AG04450 (cell line): ENCODE measurements around the gene PCDH18. TPM values are rescaled to one million over a fixed set of nuclear protein-coding genes. Genes with fewer than 3 reads are reported as not detected.

Experiments used
- CTCF ChIA-PET: fragments of 300-600, 350-600 bp; formaldehyde crosslinking; extraction: SDS; loops from one replicate; lab custom pipeline; 2022; ENCODE audit warnings: antibody characterized with exemption, inconsistent platforms; lab: Charles Lee
- POLR2A ChIA-PET: fragments of 350-600 bp; formaldehyde crosslinking; extraction: SDS; loops from one replicate; lab custom pipeline; 2021; ENCODE audit warnings: antibody characterized with exemption, inconsistent platforms; lab: Yijun Ruan, JAX
- DNase-seq: peaks from one replicate; pipeline ENCODE4 v3.0.0-alpha.2; 2011; ENCODE audit warnings: low read depth, low spot score
- H3K27ac ChIP-seq: one replicate; pipeline ENCODE4 v1.5.1; 2012; ENCODE audit warnings: low read depth, low read length, control low read depth
- H3K27me3 ChIP-seq: one replicate; pipeline ENCODE4 v1.6.0; 2012; ENCODE audit warnings: low read length; ENCODE audit not compliant: control insufficient read depth, insufficient read depth
- H3K4me3 ChIP-seq: 2 replicates; pipeline ENCODE4 v1.5.1; 2011; ENCODE audit warnings: mild to moderate bottlenecking, low read depth, low read length, control low read depth
- H3K9me3 ChIP-seq: 2 replicates; pipeline ENCODE4 v1.5.1; 2012; ENCODE audit warnings: low read length; ENCODE audit not compliant: control insufficient read depth, insufficient read depth
- CTCF ChIP-seq: IDR thresholded peaks from 2 replicates; pipeline ENCODE4 v1.5.1; 2011; ENCODE audit warnings: low read depth, low read length, control low read depth, inconsistent platforms
- polyA plus RNA-seq: library from polyadenylated mRNA; depleted of rRNA; stranded (reverse); fragments of >200 nt; gene quantifications from 2 replicates; pipeline ENCODE4 v1.2.3, GENCODE V29; 2011

PCDH18 gene
- polyA plus RNA-seq, 1 experiment = 255 TPM

DNA sequence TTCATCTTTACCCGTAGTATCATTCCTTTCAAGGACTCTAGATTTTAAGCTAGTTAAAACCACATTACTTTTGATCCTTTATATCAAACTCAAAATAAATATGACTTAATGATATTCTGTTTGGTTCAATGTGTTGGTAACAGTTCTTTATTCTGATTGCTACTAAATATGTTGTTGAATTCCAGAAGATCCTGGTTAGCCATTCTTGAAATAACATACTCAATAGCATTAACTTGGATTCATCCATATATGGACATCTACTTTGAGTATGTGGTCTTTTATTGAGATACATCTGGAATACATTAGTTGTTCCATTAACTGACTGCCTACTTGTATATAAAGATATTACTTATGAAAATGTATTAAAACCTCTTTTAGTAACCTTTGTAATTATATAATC lies 27.5 kb upstream of the PCDH18 start:
- Histone ChIP-seq H3K27ac (no peak overlapping the region), H3K9me3 (0 out of 2 replicates have a peak, but pooled peaks cover 2% of the 10 kb centered on the region), H3K27me3 (no peaks in the 10 kb centered on the region), H3K4me3 (no peak overlapping the region)
- ChIA-PET CTCF (interaction anchor here (0.6 kb wide), 1 partner anchor 150 kb away, joined by 3 read pairs; no protein-coding TSS in a partner anchor), POLR2A (no interaction called here)
- DNase-seq = no peak
- no peak for TF ChIP-seq CTCF

- Histone ChIP-seq H3K9me3 (0 out of 2 replicates have a peak, but pooled peaks cover 2% of the 10 kb centered on the region), H3K27me3 (no peaks in the 10 kb centered on the region), H3K4me3 (no peak overlapping the region), H3K27ac (no peak overlapping the region)
- no peak for TF ChIP-seq CTCF
- CTCF ChIA-PET = no interaction called here
- DNase-seq = peak; percentile 24
- POLR2A ChIA-PET = interaction anchor here (1.2 kb wide), 1 partner anchor 26 kb away, joined by 4 read pairs; the partner anchor contains the start of gene PCDH18
These were observed 26.7 kb upstream of the PCDH18 start for GRCh38 chr4:137558951-137559350.

- H3K9me3 ChIP-seq = no peaks in the 10 kb centered on the region
- peak; percentile 33; the same call in 1 of the 2 replicates for TF ChIP-seq CTCF
- POLR2A ChIA-PET = interaction anchor here (1.0 to 1.7 kb wide), 2 partner anchors 14 to 186 kb away, joined by 3 to 13 read pairs; partner anchors contain the start of gene PCDH18
- peak; percentile 85 for DNase-seq
- no peaks in the 10 kb centered on the region for H3K27me3 ChIP-seq
- CTCF ChIA-PET = interaction anchor here (0.6 kb wide), 1 partner anchor 16 kb away, joined by 3 read pairs; no protein-coding TSS in a partner anchor
- H3K4me3 ChIP-seq = no peak overlapping the region
- peak overlapping the region; percentile 62 for H3K27ac ChIP-seq
These were observed 13.2 kb upstream of the PCDH18 start for GRCh38 chr4:137545461-137545861.

DNA sequence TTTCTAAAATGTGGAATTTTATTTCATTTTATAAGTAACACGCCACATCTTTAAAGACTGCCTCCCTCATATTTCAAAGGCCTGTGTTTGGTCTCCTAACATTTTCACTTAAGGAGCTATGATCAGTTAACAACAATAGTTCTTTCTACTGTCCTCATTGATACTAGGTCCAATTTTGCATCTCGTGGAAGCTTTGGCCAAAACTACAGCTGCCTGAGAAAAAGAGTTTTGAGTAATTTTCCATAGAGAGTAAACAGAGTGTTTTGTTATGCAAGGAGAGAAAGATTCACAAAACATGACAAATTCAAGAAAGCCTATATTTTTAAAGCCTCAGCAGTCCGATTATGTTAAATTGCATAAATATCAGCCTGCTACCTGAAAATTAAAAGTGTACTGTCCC lies 11.4 kb upstream of the PCDH18 start:
- ChIA-PET CTCF (interaction anchor here (1.3 kb wide), 1 partner anchor 12 kb away, joined by 5 read pairs; the partner anchor contains the start of gene PCDH18), POLR2A (no interaction called here)
- Histone ChIP-seq H3K4me3 (no peak overlapping the region), H3K27ac (no peak overlapping the region), H3K27me3 (no peaks in the 10 kb centered on the region), H3K9me3 (no peaks in the 10 kb centered on the region)
- no peak for TF ChIP-seq CTCF
- DNase-seq = no peak

DNA sequence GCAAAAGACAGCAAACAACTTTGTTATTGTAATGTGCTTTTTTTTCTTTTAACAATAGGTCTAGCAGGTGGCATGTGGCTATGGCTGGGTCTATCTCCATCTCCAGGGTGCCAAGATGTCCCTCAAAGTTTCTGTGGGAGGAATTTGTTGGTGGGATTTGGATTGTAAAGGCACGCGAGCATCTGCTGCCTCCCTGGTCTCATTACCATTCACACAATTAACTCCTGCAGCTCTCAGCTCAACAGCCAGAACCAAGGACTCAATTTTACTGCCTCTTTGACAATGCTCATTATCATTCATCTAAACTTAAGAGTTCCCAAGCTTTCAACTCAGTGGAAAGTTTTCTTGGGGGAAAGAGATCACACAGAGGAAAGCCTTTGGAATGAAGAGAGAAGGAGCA lies 10.9 kb upstream of the PCDH18 start:
- DNase-seq = no peak
- ChIA-PET POLR2A (no interaction called here), CTCF (no interaction called here)
- Histone ChIP-seq H3K9me3 (no peaks in the 10 kb centered on the region), H3K27me3 (no peaks in the 10 kb centered on the region), H3K4me3 (no peak overlapping the region), H3K27ac (no peak overlapping the region)
- no peak for TF ChIP-seq CTCF
